Measurements from ENCODE around the gene SLC25A20. TPM values are rescaled to one million over a fixed set of nuclear protein-coding genes. Genes with fewer than 3 reads are reported as not detected.

Gene SLC25A20
- total and polyA plus RNA-seq, 4 donors: 36.9 to 223 (median 86.5) TPM

DNA sequence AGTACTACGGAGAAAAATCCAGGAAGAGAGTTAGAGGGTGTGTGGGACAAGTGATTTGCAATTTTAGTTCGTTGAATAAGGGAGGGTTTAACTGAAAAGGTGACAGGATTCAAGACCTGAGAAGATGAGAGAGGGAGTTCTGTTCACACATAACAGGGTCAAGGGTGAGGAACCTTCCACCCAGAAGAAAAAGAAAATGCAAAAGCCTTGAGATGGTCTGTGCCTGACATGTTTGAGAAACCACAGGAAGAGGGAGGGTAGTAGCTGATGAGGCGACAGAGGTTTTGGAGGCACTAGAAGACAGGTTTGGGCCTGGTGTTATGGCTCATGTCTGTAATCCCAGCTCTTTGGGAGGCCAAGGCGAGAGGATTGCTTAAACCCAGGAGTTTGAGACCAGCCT is 591 bp upstream of the SLC25A20 start (continued):
- TF ChIP-seq, protein P1, sequence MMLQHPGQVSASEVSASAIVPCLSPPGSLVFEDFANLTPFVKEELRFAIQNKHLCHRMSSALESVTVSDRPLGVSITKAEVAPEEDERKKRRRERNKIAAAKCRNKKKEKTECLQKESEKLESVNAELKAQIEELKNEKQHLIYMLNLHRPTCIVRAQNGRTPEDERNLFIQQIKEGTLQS (IDR thresholded peaks at IDR 0.05): no peak

DNA sequence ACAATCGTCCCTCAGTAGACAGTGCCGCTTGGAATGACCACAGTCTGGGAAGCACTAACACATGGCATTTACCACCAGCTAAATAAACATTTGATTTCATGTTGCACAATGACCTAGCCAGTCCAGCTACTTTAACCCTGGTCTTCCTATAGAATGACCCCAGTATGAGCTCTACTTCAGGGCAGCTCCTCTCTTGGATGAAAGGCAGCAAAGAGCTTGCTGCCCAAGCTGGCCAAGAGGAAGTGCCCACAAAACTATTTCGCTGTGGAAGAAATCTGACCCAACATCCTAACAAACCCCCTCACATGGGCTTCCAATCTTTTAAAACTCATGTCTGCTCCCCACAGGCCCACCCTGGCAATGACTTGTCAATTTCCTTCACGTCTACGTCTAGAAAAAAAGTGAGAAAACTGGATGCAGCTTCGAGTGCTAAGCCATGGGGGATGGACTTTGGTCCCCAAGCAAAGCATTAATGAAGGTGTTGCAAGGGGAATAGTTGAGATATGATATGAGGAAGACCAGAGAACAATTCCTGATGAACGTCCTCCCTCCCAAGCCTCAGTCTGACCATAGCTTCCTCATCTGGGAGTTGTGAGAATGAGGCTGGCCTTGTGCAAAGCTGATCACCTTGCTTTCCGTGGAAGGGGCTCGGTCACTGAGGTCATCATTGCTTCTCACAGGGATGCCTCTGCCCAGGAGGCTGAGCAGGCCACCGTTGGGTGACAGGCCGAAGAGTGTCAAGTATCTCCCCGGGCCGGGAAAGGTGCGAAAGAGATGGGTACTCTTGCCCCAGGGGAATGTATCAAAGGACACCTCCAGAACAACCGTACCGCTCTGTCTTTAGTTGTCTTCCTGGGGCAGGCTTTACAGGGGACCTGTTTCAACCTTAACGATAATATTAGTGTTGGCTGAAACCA is 964 bp downstream of the SLC25A20 start:
- 14% methylated on average over 17 of the region's 17 CpGs for WGBS
- H3K27me3 ChIP-seq (ENCODE audit: control insufficient read depth in 4 of 4, insufficient read depth in 4 of 4, low read length in 3 of 4): no peaks in the 10 kb centered on the region
- peak overlapping the region; percentile 50 to 78 for H3K9ac ChIP-seq (ENCODE audit: low read depth in 1 of 2, low read length in 2 of 2)
- no peaks in the 10 kb centered on the region for H3K36me3 ChIP-seq (ENCODE audit: control insufficient read depth in 4 of 4, insufficient read depth in 3 of 4, low read depth in 1 of 4, low read length in 3 of 4)
- H3K9me3 ChIP-seq (ENCODE audit: control insufficient read depth in 4 of 4, low read length in 3 of 4): no peaks in the 10 kb centered on the region
- peaks cover 3 to 28% (median 15%) of the 10 kb centered on the region in 4 donors for H3K4me1 ChIP-seq (ENCODE audit: control insufficient read depth in 4 of 4, insufficient read depth in 4 of 4, low read length in 3 of 4)
- peak overlapping the region; percentile 86 to 92 (median 89) for H3K4me3 ChIP-seq (ENCODE audit: low read depth in 1 of 3, low read length in 3 of 3)
- TF ChIP-seq HNF4A (conservative IDR thresholded peaks at IDR 0.05) (peak in 1 of 2 donors; percentile 56), RXRA (IDR thresholded peaks at IDR 0.05) (peak in 1 of 2 donors; percentile 16), YY1 (IDR thresholded peaks at IDR 0.05) (no peak)
- TF ChIP-seq, protein P2, sequence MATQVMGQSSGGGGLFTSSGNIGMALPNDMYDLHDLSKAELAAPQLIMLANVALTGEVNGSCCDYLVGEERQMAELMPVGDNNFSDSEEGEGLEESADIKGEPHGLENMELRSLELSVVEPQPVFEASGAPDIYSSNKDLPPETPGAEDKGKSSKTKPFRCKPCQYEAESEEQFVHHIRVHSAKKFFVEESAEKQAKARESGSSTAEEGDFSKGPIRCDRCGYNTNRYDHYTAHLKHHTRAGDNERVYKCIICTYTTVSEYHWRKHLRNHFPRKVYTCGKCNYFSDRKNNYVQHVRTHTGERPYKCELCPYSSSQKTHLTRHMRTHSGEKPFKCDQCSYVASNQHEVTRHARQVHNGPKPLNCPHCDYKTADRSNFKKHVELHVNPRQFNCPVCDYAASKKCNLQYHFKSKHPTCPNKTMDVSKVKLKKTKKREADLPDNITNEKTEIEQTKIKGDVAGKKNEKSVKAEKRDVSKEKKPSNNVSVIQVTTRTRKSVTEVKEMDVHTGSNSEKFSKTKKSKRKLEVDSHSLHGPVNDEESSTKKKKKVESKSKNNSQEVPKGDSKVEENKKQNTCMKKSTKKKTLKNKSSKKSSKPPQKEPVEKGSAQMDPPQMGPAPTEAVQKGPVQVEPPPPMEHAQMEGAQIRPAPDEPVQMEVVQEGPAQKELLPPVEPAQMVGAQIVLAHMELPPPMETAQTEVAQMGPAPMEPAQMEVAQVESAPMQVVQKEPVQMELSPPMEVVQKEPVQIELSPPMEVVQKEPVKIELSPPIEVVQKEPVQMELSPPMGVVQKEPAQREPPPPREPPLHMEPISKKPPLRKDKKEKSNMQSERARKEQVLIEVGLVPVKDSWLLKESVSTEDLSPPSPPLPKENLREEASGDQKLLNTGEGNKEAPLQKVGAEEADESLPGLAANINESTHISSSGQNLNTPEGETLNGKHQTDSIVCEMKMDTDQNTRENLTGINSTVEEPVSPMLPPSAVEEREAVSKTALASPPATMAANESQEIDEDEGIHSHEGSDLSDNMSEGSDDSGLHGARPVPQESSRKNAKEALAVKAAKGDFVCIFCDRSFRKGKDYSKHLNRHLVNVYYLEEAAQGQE (IDR thresholded peaks at IDR 0.05): no peak
- no peak for DNase-seq (ENCODE audit: low spot score)
- H3K27ac ChIP-seq (ENCODE audit: low read depth in 1 of 2, low read length in 2 of 2): peak overlapping the region; percentile 62 to 80

DNA sequence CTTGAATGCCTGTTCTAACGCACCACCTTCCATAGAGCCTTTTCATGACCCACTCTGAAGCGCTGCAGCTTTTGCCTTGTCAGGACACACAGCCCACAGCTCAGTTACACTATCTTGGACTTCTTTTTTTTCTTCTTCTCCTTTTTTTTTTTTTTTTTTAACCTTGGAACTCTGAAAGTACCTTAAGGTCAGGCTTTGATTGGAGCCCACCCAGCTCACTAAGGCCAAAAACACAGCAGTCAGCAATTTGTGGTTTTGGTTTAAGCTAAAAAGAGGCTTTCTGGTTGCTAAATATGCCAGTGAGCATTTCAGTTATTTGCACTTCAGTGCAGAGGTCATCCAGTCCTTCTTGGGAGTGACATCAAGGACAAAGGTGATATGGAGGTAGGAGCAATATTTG is 1.7 kb downstream of the SLC25A20 start:
- no peak for DNase-seq (ENCODE audit: low spot score)
- Histone ChIP-seq H3K4me1 (ENCODE audit: control insufficient read depth in 4 of 4, insufficient read depth in 4 of 4, low read length in 3 of 4) (peaks cover 3 to 28% (median 14%) of the 10 kb centered on the region in 4 donors), H3K9me3 (ENCODE audit: control insufficient read depth in 4 of 4, low read length in 3 of 4) (no peaks in the 10 kb centered on the region), H3K27ac (ENCODE audit: low read depth in 1 of 2, low read length in 2 of 2) (no peak overlapping the region), H3K9ac (ENCODE audit: low read depth in 1 of 2, low read length in 2 of 2) (peak overlapping the region in 1 of 2 donors; percentile 58), H3K36me3 (ENCODE audit: control insufficient read depth in 4 of 4, insufficient read depth in 3 of 4, low read depth in 1 of 4, low read length in 3 of 4) (peaks cover 0 to 7% (median 2%) of the 10 kb centered on the region in 4 donors), H3K4me3 (ENCODE audit: low read depth in 1 of 3, low read length in 3 of 3) (peak overlapping the region in 2 of 3 donors; percentile 21 to 29), H3K27me3 (ENCODE audit: control insufficient read depth in 4 of 4, insufficient read depth in 4 of 4, low read length in 3 of 4) (no peaks in the 10 kb centered on the region)
- 31% methylated on average over 2 of the region's 2 CpGs for WGBS
- TF ChIP-seq TAF1 (conservative IDR thresholded peaks at IDR 0.05) (no peak), HNF4G (IDR thresholded peaks at IDR 0.05) (no peak), RXRA (IDR thresholded peaks at IDR 0.05) (peak; percentile 68 to 78), NR2F2 (IDR thresholded peaks at IDR 0.05) (peak; percentile 39), HNF4A (conservative IDR thresholded peaks at IDR 0.05) (peak; percentile 78 to 79), JUND (IDR thresholded peaks at IDR 0.05) (peak in 1 of 2 donors; percentile 32), FOXA2 (IDR thresholded peaks at IDR 0.05) (no peak), EGR1 (IDR thresholded peaks at IDR 0.05; ENCODE audit: low read depth in 2 of 2) (no peak), RAD21 (IDR thresholded peaks at IDR 0.05) (no peak), GABPA (IDR thresholded peaks at IDR 0.05 in 1 of 2, conservative IDR thresholded peaks at IDR 0.05 in 1 of 2) (peak in 1 of 2 donors; percentile 34)
- TF ChIP-seq, protein P2 (IDR thresholded peaks at IDR 0.05): no peak
- TF ChIP-seq, protein P3, sequence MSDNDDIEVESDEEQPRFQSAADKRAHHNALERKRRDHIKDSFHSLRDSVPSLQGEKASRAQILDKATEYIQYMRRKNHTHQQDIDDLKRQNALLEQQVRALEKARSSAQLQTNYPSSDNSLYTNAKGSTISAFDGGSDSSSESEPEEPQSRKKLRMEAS (IDR thresholded peaks at IDR 0.05): no peak
- TF ChIP-seq, protein P4, sequence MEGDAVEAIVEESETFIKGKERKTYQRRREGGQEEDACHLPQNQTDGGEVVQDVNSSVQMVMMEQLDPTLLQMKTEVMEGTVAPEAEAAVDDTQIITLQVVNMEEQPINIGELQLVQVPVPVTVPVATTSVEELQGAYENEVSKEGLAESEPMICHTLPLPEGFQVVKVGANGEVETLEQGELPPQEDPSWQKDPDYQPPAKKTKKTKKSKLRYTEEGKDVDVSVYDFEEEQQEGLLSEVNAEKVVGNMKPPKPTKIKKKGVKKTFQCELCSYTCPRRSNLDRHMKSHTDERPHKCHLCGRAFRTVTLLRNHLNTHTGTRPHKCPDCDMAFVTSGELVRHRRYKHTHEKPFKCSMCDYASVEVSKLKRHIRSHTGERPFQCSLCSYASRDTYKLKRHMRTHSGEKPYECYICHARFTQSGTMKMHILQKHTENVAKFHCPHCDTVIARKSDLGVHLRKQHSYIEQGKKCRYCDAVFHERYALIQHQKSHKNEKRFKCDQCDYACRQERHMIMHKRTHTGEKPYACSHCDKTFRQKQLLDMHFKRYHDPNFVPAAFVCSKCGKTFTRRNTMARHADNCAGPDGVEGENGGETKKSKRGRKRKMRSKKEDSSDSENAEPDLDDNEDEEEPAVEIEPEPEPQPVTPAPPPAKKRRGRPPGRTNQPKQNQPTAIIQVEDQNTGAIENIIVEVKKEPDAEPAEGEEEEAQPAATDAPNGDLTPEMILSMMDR (IDR thresholded peaks at IDR 0.05; ENCODE audit: low read depth, low read length, missing input control): no peak
- TF ChIP-seq, protein P1 (IDR thresholded peaks at IDR 0.05): no peak
- TF ChIP-seq, protein P5, sequence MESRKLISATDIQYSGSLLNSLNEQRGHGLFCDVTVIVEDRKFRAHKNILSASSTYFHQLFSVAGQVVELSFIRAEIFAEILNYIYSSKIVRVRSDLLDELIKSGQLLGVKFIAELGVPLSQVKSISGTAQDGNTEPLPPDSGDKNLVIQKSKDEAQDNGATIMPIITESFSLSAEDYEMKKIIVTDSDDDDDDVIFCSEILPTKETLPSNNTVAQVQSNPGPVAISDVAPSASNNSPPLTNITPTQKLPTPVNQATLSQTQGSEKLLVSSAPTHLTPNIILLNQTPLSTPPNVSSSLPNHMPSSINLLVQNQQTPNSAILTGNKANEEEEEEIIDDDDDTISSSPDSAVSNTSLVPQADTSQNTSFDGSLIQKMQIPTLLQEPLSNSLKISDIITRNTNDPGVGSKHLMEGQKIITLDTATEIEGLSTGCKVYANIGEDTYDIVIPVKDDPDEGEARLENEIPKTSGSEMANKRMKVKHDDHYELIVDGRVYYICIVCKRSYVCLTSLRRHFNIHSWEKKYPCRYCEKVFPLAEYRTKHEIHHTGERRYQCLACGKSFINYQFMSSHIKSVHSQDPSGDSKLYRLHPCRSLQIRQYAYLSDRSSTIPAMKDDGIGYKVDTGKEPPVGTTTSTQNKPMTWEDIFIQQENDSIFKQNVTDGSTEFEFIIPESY (IDR thresholded peaks at IDR 0.05): no peak
